Upper lobe of left lung (tissue), 6 donors: ENCODE data around the gene PDLIM7. TPM values are rescaled to one million over a fixed set of nuclear protein-coding genes. Genes with fewer than 3 reads are reported as not detected.
A peak's percentile ranks its signal among the peaks of the same experiment; 100 is the strongest.

Source experiments
- ATAC-seq, 2 donors: fragments of 200-7000 bp; cut with Tn5 transposase; one replicate each; pipeline ENCODE4 v1.9.1; 2022; ENCODE audit warnings: mild to moderate bottlenecking in 2 of 2, moderate library complexity in 2 of 2; ENCODE audit not compliant: low FRiP score in 2 of 2
- DNase-seq, 2 donors: peaks; one replicate each; pipeline ENCODE4 v3.0.0-alpha.2; 2019 to 2020
- H3K27ac ChIP-seq, 4 donors: fragments of 200-600 bp; sonication (generic); one replicate each; pipeline ENCODE4 v1.5.1; 2016 to 2019
- H3K27me3 ChIP-seq, 4 donors: fragments of 200-600 bp; sonication (generic); one replicate each; pipeline ENCODE4 v1.5.1; 2017 to 2019
- H3K36me3 ChIP-seq, 4 donors: fragments of 200-600 bp; sonication (generic); one replicate each; pipeline ENCODE4 v1.5.1; 2016 to 2019
- H3K4me1 ChIP-seq, 4 donors: fragments of 200-600 bp; sonication (generic); one replicate each; pipeline ENCODE4 v1.5.1; 2018 to 2019
- H3K4me3 ChIP-seq, 4 donors: fragments of 200-600 bp; sonication (generic); one replicate each; pipeline ENCODE4 v1.5.1; 2017 to 2019; ENCODE audit warnings: mild to moderate bottlenecking in 2 of 4, moderate library complexity in 1 of 4
- H3K9me3 ChIP-seq, 4 donors: fragments of 200-600 bp; sonication (generic); one replicate each; pipeline ENCODE4 v1.5.1; 2018 to 2019
- CTCF ChIP-seq, 6 experiments: fragments of 450-650 bp in 4 of 6; fragments of 200-600 bp in 2 of 6; sonication (generic) in 2 of 6; IDR thresholded peaks; one replicate each; pipeline ENCODE4 v1.5.1; 2016 to 2019; ENCODE audit warnings: antibody characterized with exemption in 6 of 6
- EP300 ChIP-seq, 4 donors: sonication (generic); formaldehyde crosslinking; IDR thresholded peaks; one replicate each; pipeline ENCODE4 v1.5.1; 2017; ENCODE audit warnings: antibody characterized with exemption in 4 of 4, control low read depth in 2 of 4
- POLR2A ChIP-seq, 4 donors: fragments of 450-650 bp; IDR thresholded peaks; one replicate each; pipeline ENCODE4 v1.5.1; 2016 to 2017; ENCODE audit warnings: antibody characterized with exemption in 4 of 4, mild to moderate bottlenecking in 2 of 4
- POLR2AphosphoS5 ChIP-seq, 2 donors: sonication (generic); formaldehyde crosslinking; IDR thresholded peaks; one replicate each; pipeline ENCODE4 v1.5.1; 2017; ENCODE audit warnings: antibody characterized with exemption in 2 of 2
- WGBS, 2 donors: methylation state at CpG; one replicate each; pipeline ENCODE4 v1.1.5; 2017 to 2018; 5-methylcytosine and 5-hydroxymethylcytosine counted together
- total RNA-seq, 6 donors: library from RNA; depleted of rRNA in 4 of 6; stranded (reverse); fragments of >200 nt in 4 of 6; gene quantifications; one replicate each; pipeline versions ENCODE4 v1.1.0 to v1.2.1, GENCODE V29; 2016 to 2021
- donor health status: DM: no; HTN: no; CAD: no; lungs with moderate emphysema.
- donor health status: DM: no; HTN: yes; CAD: no; lungs with severe emphysema.

Gene PDLIM7
- total RNA-seq, 6 donors from 2014 or later = 32.0 to 142 (median 75.8) TPM

- 75 to 82% methylated on average over 9 to 13 of the region's 13 CpGs for WGBS, 2 donors
- ATAC-seq (no peak), DNase-seq (no peak)
- no peaks in the 10 kb centered on the region for H3K9me3 ChIP-seq
- H3K27ac ChIP-seq = no peak overlapping the region
- no peak overlapping the region for H3K4me3 ChIP-seq
- peaks cover 4 to 76% (median 48%) of the 10 kb centered on the region in 4 donors for H3K36me3 ChIP-seq
- peaks cover 0 to 2% (median under 1%) of the 10 kb centered on the region in 4 donors for H3K4me1 ChIP-seq
- TF ChIP-seq CTCF (IDR thresholded peaks at IDR 0.05) (no peak), POLR2A (IDR thresholded peaks at IDR 0.05) (no peak), EP300 (IDR thresholded peaks at IDR 0.05) (no peak), POLR2AphosphoS5 (IDR thresholded peaks at IDR 0.05) (no peak)
- H3K27me3 ChIP-seq = no peaks in the 10 kb centered on the region
These were observed 12.4 kb downstream of the PDLIM7 start for GRCh38 chr5:177484902-177485549.

- H3K9me3 ChIP-seq = no peaks in the 10 kb centered on the region
- H3K4me3 ChIP-seq = no peak overlapping the region
- no peak for TF ChIP-seq POLR2A (IDR thresholded peaks at IDR 0.05)
- TF ChIP-seq POLR2AphosphoS5 (IDR thresholded peaks at IDR 0.05) = no peak
- TF ChIP-seq CTCF (IDR thresholded peaks at IDR 0.05) = no peak
- no peak for TF ChIP-seq EP300 (IDR thresholded peaks at IDR 0.05)
- ATAC-seq (no peak), DNase-seq (no peak)
- peaks cover 4 to 68% (median 43%) of the 10 kb centered on the region in 4 donors for H3K36me3 ChIP-seq
- H3K27me3 ChIP-seq = no peaks in the 10 kb centered on the region
- 89 to 93% methylated on average over 20 to 22 of the region's 22 CpGs for WGBS, 2 donors
- peaks cover 8 to 10% (median 9%) of the 10 kb centered on the region in 4 donors for H3K4me1 ChIP-seq
- H3K27ac ChIP-seq = no peak overlapping the region
These were observed 13.2 kb downstream of the PDLIM7 start for GRCh38 chr5:177483994-177484901.

GRCh38 chr5:177483042-177483441, 14.4 kb downstream of the PDLIM7 start:
- Histone ChIP-seq H3K36me3 (peaks cover 4 to 57% (median 33%) of the 10 kb centered on the region in 4 donors), H3K4me1 (peaks cover 18 to 21% (median 19%) of the 10 kb centered on the region in 4 donors), H3K27ac (no peak overlapping the region), H3K9me3 (no peaks in the 10 kb centered on the region), H3K27me3 (no peaks in the 10 kb centered on the region), H3K4me3 (no peak overlapping the region)
- TF ChIP-seq POLR2AphosphoS5 (IDR thresholded peaks at IDR 0.05) (no peak), CTCF (IDR thresholded peaks at IDR 0.05) (no peak), EP300 (IDR thresholded peaks at IDR 0.05) (no peak), POLR2A (IDR thresholded peaks at IDR 0.05) (no peak)
- 95 to 98% methylated on average over 8 to 9 of the region's 9 CpGs for WGBS, 2 donors
- ATAC-seq (no peak), DNase-seq (no peak)

- Histone ChIP-seq H3K9me3 (no peaks in the 10 kb centered on the region), H3K27ac (no peak overlapping the region), H3K4me1 (peaks cover 18 to 24% (median 20%) of the 10 kb centered on the region in 4 donors), H3K4me3 (no peak overlapping the region), H3K36me3 (peaks cover 0 to 51% (median 27%) of the 10 kb centered on the region in 4 donors), H3K27me3 (no peaks in the 10 kb centered on the region)
- DNase-seq (no peak), ATAC-seq (no peak)
- TF ChIP-seq POLR2AphosphoS5 (IDR thresholded peaks at IDR 0.05) (no peak), EP300 (IDR thresholded peaks at IDR 0.05) (no peak)
- 93 to 97% methylated on average over 10 of the region's 10 CpGs for WGBS, 2 donors
These were observed 15.0 kb downstream of the PDLIM7 start for GRCh38 chr5:177482359-177482795.

- 68 to 77% methylated on average over 14 of the region's 14 CpGs for WGBS, 2 donors
- H3K27ac ChIP-seq = peak overlapping the region; percentile 53 to 71 (median 66)
- no peak for DNase-seq
These were observed 17.6 kb downstream of the PDLIM7 start for GRCh38 chr5:177479774-177480173.

More at GRCh38 chr5:177479774-177480173, 17.6 kb downstream of the PDLIM7 start:
- no peaks in the 10 kb centered on the region for H3K27me3 ChIP-seq
- H3K9me3 ChIP-seq = no peaks in the 10 kb centered on the region
- H3K4me3 ChIP-seq = no peak overlapping the region
- ATAC-seq = peak in 1 of 2 donors; percentile 25
- TF ChIP-seq CTCF (IDR thresholded peaks at IDR 0.05) (no peak), POLR2A (IDR thresholded peaks at IDR 0.05) (no peak), EP300 (IDR thresholded peaks at IDR 0.05) (no peak), POLR2AphosphoS5 (IDR thresholded peaks at IDR 0.05) (no peak)
- peaks cover 18 to 25% (median 23%) of the 10 kb centered on the region in 4 donors for H3K4me1 ChIP-seq
- H3K36me3 ChIP-seq = peaks cover 0 to 28% (median 15%) of the 10 kb centered on the region in 4 donors
